Left lung (tissue), 10 donors: Measurements from ENCODE around the gene RND1. TPM values are rescaled to one million over a fixed set of nuclear protein-coding genes. Genes with fewer than 3 reads are reported as not detected.
A peak's percentile ranks its signal among the peaks of the same experiment; 100 is the strongest.

ENCODE experiments used
- ATAC-seq: fragments of 200-7000 bp; cut with Tn5 transposase; one replicate; pipeline ENCODE4 v1.9.1; 2020; ENCODE audit warnings: moderate library complexity
- DNase-seq, 4 donors: peaks; one replicate each; pipeline ENCODE4 v3.0.0-alpha.2; 2013 to 2020
- H3K27ac ChIP-seq, 2 donors: fragments of 200-600 bp; sonication (generic) in 1 of 2; one replicate each; pipeline versions ENCODE4 v1.5.0 to v1.8.0; 2020 to 2021
- H3K27me3 ChIP-seq, 2 donors: fragments of 200-600 bp; sonication (generic) in 1 of 2; one replicate each; pipeline versions ENCODE4 v1.5.0 to v1.8.0; 2020 to 2021
- H3K36me3 ChIP-seq, 2 donors: fragments of 200-600 bp; sonication (generic) in 1 of 2; one replicate each; pipeline versions ENCODE4 v1.5.0 to v1.8.0; 2020 to 2021
- H3K4me1 ChIP-seq, 2 donors: fragments of 200-600 bp; one replicate each; pipeline ENCODE4 v1.8.0; 2021
- H3K4me3 ChIP-seq, 2 donors: fragments of 200-600 bp; sonication (generic) in 1 of 2; one replicate each; pipeline versions ENCODE4 v1.5.0 to v1.8.0; 2020 to 2021; ENCODE audit warnings: mild to moderate bottlenecking in 1 of 2
- H3K9me3 ChIP-seq, 2 donors: fragments of 200-600 bp; sonication (generic) in 1 of 2; one replicate each; pipeline versions ENCODE4 v1.5.0 to v1.8.0; 2020 to 2021
- intact Hi-C, 2 donors: fragments of 100-400 bp; cut with DNase I; formaldehyde crosslinking; loops; one replicate each; pipeline versions ENCODE4 v1.11.2 to v1.14.2; 2022
- polyA plus RNA-seq, 6 donors: library from polyadenylated mRNA; unstranded; fragments of 120-200 nt; gene quantifications; one replicate each; pipeline ENCODE4 v1.2.1, GENCODE V29; 2013; ENCODE audit not compliant: insufficient read length in 6 of 6
- total RNA-seq, 2 donors: library from RNA; stranded (reverse); fragmentation: NEBNext Ultra II Directional; extraction: Animal tissue kit (Norgen Biotek cat#: 25700); gene quantifications; one replicate each; pipeline ENCODE4 v1.2.1, GENCODE V29; 2021
- TF ChIP-seq, protein P1 (sequence below), 2 donors: fragments of 200-600 bp; sonication (generic) in 1 of 2; IDR thresholded peaks; one replicate each; pipeline versions ENCODE4 v1.5.0 to v1.8.0; 2021; ENCODE audit warnings: antibody characterized with exemption in 2 of 2
- donor health status: DM: no; HTN: yes; CAD: no.
- donor health status: DM: no; HTN: no; CAD: no.

The RND1 gene
- total and polyA plus RNA-seq, 8 donors: 1.8 to 28.1 (median 2.4) TPM

DNA sequence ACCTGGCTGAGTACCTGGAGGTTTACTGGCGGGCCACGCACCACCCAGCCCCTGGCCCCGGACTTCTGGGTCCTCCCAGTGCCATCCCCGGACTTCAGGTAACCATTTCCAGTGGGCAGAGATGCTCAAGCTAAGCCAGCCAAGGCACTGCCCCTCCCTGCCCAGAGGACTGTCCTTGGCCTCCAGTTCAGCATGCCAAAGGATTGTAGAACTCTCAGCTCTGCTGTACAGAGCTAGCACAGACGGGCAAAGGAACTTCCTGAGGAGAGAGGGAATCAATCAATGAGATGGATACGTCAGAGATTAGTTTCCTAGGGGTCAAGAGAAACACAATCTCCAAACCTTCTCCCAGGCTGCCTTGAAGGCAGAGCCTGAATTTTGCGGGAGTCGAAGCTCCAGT is 38.6 kb downstream of the RND1 start:
- ATAC-seq (no peak), DNase-seq (no peak)
- intact Hi-C loops: no loop called here
- Histone ChIP-seq H3K4me3 (no peak overlapping the region), H3K9me3 (no peaks in the 10 kb centered on the region), H3K36me3 (peaks cover 0 to 62% of the 10 kb centered on the region in 2 donors), H3K4me1 (no peaks in the 10 kb centered on the region), H3K27me3 (no peaks in the 10 kb centered on the region), H3K27ac (no peak overlapping the region)
- TF ChIP-seq, protein P1, sequence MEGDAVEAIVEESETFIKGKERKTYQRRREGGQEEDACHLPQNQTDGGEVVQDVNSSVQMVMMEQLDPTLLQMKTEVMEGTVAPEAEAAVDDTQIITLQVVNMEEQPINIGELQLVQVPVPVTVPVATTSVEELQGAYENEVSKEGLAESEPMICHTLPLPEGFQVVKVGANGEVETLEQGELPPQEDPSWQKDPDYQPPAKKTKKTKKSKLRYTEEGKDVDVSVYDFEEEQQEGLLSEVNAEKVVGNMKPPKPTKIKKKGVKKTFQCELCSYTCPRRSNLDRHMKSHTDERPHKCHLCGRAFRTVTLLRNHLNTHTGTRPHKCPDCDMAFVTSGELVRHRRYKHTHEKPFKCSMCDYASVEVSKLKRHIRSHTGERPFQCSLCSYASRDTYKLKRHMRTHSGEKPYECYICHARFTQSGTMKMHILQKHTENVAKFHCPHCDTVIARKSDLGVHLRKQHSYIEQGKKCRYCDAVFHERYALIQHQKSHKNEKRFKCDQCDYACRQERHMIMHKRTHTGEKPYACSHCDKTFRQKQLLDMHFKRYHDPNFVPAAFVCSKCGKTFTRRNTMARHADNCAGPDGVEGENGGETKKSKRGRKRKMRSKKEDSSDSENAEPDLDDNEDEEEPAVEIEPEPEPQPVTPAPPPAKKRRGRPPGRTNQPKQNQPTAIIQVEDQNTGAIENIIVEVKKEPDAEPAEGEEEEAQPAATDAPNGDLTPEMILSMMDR (IDR thresholded peaks at IDR 0.05): no peak

DNA sequence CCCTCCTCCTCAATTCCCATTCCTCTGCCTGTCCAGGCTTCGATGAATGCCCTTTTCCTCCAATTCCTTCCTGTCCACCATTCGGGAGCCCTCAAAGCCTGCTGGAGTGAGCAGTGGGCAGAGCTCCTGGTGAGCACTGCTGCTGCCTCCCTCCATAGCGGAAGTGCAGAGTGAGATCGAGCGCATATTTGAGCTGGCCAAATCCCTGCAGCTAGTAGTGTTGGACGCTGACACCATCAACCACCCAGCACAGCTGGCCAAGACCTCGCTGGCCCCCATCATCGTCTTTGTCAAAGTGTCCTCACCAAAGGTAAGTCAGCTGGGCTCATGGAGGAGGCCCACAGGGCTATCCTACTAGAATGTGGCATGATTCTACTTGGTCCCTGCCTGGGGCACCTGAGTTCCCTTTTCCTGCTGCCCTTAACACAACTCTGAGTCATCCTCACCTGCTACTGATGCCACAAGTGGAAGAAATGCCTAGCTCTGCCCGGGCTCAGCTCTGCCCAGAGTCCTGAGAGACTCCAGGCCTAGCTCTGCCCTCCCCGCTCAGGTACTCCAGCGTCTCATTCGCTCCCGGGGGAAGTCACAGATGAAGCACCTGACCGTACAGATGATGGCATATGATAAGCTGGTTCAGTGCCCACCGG is 39.3 kb downstream of the RND1 start:
- TF ChIP-seq, protein P1 (IDR thresholded peaks at IDR 0.05): no peak
- intact Hi-C loops: no loop called here
- Histone ChIP-seq H3K4me3 (no peak overlapping the region), H3K4me1 (no peaks in the 10 kb centered on the region), H3K36me3 (peaks cover 0 to 55% of the 10 kb centered on the region in 2 donors), H3K27me3 (no peaks in the 10 kb centered on the region), H3K9me3 (no peaks in the 10 kb centered on the region), H3K27ac (no peak overlapping the region)
- peak; percentile 4 for ATAC-seq
- DNase-seq: no peak

DNA sequence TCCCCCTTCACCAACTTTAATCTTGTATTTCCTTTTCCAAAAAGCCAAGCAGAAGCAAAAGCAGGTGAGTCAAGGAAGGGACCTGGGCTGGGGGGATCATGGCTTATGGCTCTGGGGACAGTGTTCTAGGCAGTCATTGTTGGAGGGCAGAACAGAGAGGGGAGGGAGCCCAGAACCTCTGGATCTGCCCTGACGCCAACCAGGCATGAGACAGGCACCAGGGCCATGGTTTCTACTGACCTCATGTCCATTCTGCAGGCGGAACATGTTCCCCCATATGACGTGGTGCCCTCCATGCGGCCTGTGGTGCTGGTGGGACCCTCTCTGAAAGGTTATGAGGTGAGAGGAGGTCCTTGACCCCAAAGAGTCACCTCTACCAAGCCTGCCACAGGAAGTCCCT is 40.8 kb downstream of the RND1 start:
- Histone ChIP-seq H3K27ac (no peak overlapping the region), H3K4me1 (no peaks in the 10 kb centered on the region), H3K4me3 (no peak overlapping the region), H3K36me3 (peaks cover 0 to 41% of the 10 kb centered on the region in 2 donors), H3K9me3 (no peaks in the 10 kb centered on the region), H3K27me3 (no peaks in the 10 kb centered on the region)
- intact Hi-C loops: no loop called here
- DNase-seq (no peak), ATAC-seq (no peak)
- TF ChIP-seq, protein P1 (IDR thresholded peaks at IDR 0.05): no peak

DNA sequence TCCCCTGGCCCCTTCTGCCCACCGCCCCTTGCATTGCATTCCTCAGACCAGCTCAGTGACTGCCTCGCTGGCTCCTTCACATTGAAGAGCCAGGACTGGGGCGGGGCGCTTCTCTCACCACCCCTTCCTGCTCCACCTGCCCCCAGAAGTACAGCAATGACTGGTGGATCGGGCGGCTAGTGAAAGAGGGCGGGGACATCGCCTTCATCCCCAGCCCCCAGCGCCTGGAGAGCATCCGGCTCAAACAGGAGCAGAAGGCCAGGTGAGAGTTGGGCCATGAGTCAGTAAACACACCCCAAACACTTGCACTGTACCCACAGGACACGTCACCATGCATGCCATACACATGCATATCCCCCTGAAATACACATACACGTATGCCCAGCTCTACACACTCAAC is 41.6 kb downstream of the RND1 start:
- intact Hi-C loops: no loop called here
- TF ChIP-seq, protein P1 (IDR thresholded peaks at IDR 0.05): no peak
- H3K9me3 ChIP-seq: no peaks in the 10 kb centered on the region
- H3K27ac ChIP-seq: no peak overlapping the region
- no peak overlapping the region for H3K4me3 ChIP-seq
- peaks cover 0 to 33% of the 10 kb centered on the region in 2 donors for H3K36me3 ChIP-seq
- DNase-seq (peak in 3 of 4 donors; percentile 48 to 87 (median 81)), ATAC-seq (peak; percentile 93)
- peaks cover 0 to 7% of the 10 kb centered on the region in 2 donors for H3K27me3 ChIP-seq
- H3K4me1 ChIP-seq: peaks cover 2 to 3% of the 10 kb centered on the region in 2 donors

DNA sequence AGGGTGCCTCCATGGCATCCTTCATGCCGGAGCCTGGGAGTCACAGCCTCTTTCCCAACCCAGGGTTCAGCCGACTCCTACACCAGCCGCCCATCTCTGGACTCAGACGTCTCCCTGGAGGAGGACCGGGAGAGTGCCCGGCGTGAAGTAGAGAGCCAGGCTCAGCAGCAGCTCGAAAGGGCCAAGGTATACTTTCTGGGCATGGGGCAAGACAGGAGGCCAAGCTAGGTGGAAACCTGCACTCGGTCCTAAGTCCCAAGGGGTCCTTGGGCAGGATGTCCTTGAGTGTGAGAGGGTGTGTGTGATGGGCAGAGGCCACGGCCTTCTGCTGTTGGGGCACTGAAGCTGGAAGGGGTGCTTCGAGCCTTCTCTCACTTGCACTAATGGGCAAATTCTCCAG is 42.4 kb downstream of the RND1 start:
- ATAC-seq (no peak), DNase-seq (no peak)
- Histone ChIP-seq H3K27me3 (peaks cover 0 to 16% of the 10 kb centered on the region in 2 donors), H3K4me1 (peaks cover 5 to 10% of the 10 kb centered on the region in 2 donors), H3K36me3 (peaks cover 0 to 25% of the 10 kb centered on the region in 2 donors), H3K4me3 (no peak overlapping the region), H3K9me3 (no peaks in the 10 kb centered on the region), H3K27ac (no peak overlapping the region)
- intact Hi-C loops: no loop called here
- TF ChIP-seq, protein P1 (IDR thresholded peaks at IDR 0.05): no peak
